NCI-H128 (cell line): ENCODE measurements around the gene NR4A1.

Experiments used
- DNase-seq: peaks from one replicate; lab custom pipeline; 2025; ENCODE audit not compliant: unreplicated experiment; lab: John Stamatoyannopoulos, UW

The NR4A1 gene

GRCh38 chr12:52057638-52058576 lies 6.7 kb downstream of the NR4A1 start:
- DNase-seq = no peak

- no peak for DNase-seq
Measured at GRCh38 chr12:52058631-52059361, 7.6 kb downstream of the NR4A1 start.

- DNase-seq = no peak
Measured at GRCh38 chr12:52059582-52060497, 8.6 kb downstream of the NR4A1 start.

- no peak for DNase-seq
Measured at GRCh38 chr12:52060498-52061177, 9.4 kb downstream of the NR4A1 start.

GRCh38 chr12:52061470-52062166 lies 10.4 kb downstream of the NR4A1 start:
- no peak for DNase-seq

- DNase-seq = no peak
Measured at GRCh38 chr12:52062167-52063081, 11.2 kb downstream of the NR4A1 start.

- no peak for DNase-seq
Measured at GRCh38 chr12:52063082-52063924, 12.1 kb downstream of the NR4A1 start.

- DNase-seq = no peak
Measured at GRCh38 chr12:52063981-52064649, 12.9 kb downstream of the NR4A1 start.

GRCh38 chr12:52066346-52067080 lies 15.3 kb downstream of the NR4A1 start:
- DNase-seq = no peak

- no peak for DNase-seq
Measured at GRCh38 chr12:52067081-52067374, 15.8 kb downstream of the NR4A1 start.

- peak; percentile 82 for DNase-seq
Measured at GRCh38 chr12:52069327-52070184, 18.3 kb downstream of the NR4A1 start, which contains the start of gene ATG101. Gene ATG101 (plus strand): TSS chr12:52069978. CDS start chr12:52073651, 3,673 bp downstream.

GRCh38 chr12:52070185-52070925 lies 19.1 kb downstream of the NR4A1 start:
- no peak for DNase-seq

- no peak for DNase-seq
Measured at GRCh38 chr12:52073531-52074381, 22.5 kb downstream of the NR4A1 start.
